Stimulated activated CD4-positive, alpha-beta T cell treated with anti-CD3 and anti-CD28 coated beads, Interleukin-15, amount 100 ng/mL, for 1 hour (primary cell): ENCODE data around the gene WTIP.
"Not testable (repeated sequence)": the region's sequence is repeated elsewhere in the genome, so short reads cannot be mapped to it uniquely, and the experiment has no call there.

Experiments
- DNase-seq, 2 donors: peaks; one replicate each; pipeline ENCODE4 v3.0.0-alpha.2; 2020; ENCODE audit warnings: low read depth in 1 of 2, low spot score in 1 of 2

Gene WTIP

GRCh38 chr19:34502582-34503411 lies 21.2 kb downstream of the WTIP start:
- DNase-seq: no peak

DNA sequence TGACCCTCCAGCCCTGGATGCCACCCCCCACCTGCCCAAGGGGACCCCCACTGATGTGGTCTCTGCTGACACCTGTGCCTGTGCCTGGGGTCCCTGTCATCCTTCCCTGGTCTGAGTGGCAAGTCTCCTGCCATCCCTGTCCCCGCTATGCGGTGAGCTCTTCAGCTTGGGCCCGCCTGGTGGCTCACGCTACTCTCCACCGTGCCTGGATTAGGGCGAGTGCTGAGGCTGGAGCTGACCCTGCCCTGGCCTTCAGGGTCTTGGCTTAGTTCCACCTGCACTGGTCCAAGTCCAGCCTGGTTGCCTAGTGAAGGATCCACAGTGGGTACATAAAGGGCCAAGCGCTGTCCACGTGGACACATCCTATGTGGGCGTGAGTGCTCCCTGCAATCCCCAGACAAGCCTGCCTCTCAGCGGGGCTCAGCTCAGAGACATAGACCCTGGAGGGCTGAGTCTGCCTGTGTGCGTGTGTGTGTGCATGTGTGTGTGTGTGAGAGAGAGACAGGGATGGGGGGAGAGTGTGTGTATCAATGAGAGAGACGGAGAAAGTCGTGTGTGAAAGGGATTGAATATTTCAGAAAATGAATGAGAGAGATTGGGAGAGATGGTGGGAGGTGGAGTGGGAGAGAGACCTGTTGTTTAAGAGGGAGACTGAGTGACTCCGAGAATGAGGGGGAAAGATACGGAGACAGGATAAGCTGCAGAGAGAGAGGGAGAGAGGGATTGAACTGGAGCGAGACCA lies 22.1 kb downstream of the WTIP start:
- no peak for DNase-seq

- no peak for DNase-seq
Measured at GRCh38 chr19:34504273-34504808, 22.8 kb downstream of the WTIP start.

DNA sequence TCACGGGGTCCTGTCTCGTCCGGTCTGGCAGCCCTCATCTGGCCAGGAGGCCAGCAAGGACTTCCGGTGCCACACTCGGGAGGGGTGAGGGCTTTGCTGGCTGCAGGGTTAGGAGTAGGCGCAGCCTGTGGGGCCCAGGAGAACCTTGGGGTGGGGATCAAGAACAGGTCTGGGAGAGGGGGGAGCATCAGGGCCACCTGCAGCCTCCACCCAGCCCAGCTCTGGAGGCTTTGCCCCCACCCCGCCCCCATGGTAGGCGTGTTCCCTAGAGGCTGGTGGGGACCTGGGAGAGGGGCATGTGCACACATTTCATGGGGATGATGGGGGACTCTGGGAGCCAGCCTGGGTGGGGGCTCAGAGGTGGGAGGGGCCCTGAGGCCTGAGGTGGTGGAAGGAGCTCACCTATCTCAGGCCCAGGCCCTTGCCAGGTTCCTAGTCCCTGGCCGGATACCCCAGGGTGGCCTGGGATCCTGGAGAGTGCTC lies 23.3 kb downstream of the WTIP start:
- no peak for DNase-seq

DNA sequence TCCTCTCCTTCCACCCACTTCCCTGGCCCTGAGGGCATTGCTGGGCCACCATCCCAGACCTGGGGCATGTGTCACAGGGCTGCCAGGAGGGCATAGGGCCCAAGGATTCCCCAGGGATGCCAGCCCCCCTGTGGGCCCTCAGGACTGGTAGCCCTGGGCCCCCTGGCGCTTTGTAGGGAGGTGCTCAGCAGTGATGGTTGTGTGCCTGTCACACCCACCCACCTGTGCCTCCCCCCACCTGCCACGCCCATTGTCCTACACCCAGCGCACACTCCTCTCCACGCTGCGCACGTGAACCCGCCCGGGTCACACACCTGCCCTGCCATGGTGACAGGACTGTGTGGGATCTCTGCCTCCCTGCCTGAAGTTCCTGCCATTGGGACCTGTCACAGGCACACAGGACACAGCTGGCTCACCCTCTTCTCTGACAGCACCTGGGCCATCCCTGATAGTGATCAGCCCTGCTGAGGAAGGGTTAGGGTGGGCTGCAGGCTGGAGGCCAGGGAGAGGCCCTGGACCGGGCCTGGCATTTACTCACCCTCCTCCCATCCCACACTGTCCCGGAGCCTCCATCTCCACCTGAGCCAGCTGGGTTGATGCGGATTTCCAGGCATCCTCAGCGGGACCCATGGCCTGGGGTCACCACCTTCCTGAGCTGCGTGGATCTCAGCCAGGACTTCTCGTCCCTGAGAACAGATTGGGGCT lies 23.9 kb downstream of the WTIP start:
- no peak for DNase-seq

DNA sequence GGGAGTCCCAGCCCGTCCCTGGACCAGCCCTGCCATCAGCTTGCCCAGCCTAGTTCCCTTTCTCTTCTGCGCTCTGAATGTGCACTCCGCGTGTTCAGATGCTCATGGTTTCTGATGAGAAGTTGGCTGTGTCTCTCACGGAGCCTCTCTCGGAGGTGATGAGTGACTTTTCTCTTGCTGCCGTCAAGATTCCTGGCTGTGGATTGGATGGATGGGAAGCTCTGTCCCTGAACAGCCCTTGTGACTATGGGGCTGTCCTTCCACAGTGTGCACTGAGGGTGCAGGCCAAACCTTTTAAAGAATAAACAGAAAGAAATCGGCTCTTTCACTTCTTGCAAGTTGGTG lies 24.4 kb downstream of the WTIP start:
- no peak for DNase-seq

- no peak for DNase-seq
Measured at GRCh38 chr19:34507414-34508067, 26.0 kb downstream of the WTIP start.

DNA sequence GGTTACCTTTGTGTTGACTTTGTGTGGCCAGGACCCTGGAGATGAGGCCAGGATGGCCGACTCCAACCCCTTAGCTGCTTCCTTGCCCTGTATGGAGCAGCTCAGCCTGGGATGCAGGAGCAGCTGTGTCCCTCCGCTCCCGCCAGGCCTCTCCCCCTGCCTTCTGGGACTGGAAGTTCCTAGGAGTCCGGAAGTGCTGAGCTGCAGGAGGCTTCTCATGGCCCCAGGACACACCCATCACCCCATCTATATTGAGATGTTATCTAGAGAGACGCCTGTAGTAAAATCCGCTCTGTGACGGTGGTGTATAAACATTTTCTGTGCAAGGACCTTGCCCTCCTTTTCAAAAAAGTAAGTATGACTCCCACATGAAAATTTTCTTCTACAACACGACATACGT lies 27.0 kb downstream of the WTIP start:
- no peak for DNase-seq

DNA sequence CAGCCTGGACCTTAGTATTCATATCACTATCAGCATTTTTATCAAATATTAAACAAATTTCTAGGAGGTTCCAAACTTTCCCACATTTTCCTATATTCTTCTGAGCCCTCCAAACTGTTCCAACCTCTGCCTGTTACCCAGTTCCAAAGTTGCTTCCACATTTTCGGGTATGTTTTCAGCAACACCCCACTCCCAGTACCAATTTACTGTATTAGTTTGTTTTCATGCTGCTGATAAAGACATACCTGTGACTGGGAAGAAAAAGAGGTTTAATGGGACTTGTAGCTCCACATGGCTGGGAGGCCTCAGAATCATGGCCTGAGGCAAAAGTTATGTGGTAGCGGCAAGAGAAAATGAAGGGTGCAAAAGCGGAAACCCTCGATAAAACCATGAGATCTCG lies 29.3 kb downstream of the WTIP start:
- not testable (repeated sequence) for DNase-seq

DNA sequence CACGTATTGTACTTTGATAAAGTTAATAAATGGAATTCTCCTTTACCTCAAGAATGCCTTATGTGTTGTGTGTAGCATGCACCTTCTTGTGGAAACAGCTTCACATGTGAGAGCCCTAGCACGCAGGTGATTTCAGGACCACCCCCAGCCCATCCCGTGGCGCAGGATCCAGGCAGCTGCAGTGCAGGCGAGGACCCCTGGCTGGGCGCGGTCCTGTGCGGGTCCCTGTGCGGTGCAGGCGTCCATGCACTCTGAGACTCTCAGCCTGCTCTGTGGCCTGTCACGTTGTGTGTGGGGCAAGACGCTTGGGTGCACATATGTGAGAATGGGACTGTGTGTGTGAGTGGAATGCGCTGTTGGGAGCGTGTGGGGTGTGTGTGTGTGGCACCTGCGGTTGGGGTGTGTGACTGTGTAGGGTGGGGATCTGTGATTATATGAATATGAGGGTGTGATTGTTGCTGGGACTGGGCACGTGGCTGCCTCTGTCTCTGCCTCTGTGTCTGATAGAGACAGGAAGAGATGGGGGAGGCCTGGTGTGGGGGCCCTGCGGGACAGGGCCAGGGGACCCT lies 30.8 kb downstream of the WTIP start:
- no peak for DNase-seq

GRCh38 chr19:34513767-34514166 lies 32.2 kb downstream of the WTIP start:
- no peak for DNase-seq

GRCh38 chr19:34519602-34520001 lies 38.0 kb downstream of the WTIP start:
- no peak for DNase-seq

DNA sequence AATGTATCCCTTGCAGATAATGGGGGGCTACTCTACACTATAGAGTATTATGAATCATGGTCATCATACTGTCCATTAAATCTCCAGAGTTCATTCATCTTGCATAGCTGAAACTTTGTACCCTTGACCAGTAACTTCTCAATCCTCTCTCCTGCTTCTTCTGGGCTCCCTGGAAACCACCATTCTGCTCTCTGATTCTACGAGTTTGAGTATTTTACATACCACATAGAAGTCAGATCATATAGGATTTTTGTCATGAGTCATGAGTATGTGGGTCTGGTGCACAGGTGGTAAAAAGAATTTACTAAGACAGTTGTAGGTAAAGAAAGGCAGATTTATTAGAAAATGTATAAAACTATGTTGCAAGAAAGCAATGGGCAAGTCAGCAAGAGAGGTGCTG lies 41.9 kb downstream of the WTIP start:
- no peak for DNase-seq

- no peak for DNase-seq
Measured at GRCh38 chr19:34525001-34525400, 43.4 kb downstream of the WTIP start.

DNA sequence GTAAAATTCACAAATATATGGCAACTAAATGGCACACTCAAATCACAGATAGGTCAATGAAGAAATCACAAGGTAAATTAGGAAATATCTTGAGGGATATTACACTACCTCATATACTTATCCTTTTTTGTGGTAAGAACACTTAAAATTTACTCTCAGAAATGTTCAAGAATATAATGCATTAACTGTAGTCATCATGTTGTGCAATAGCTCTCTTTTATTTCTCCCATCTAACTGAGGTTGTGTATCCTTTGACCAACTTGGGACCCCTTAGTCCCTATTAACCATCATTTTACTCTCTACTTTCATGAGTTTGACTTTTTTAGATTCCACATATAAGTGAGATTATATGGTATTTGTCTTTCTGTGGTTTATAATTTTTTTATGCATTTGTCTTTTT lies 52.6 kb downstream of the WTIP start:
- no peak for DNase-seq

GRCh38 chr19:34539396-34539795 lies 57.8 kb downstream of the WTIP start:
- DNase-seq: no peak

DNA sequence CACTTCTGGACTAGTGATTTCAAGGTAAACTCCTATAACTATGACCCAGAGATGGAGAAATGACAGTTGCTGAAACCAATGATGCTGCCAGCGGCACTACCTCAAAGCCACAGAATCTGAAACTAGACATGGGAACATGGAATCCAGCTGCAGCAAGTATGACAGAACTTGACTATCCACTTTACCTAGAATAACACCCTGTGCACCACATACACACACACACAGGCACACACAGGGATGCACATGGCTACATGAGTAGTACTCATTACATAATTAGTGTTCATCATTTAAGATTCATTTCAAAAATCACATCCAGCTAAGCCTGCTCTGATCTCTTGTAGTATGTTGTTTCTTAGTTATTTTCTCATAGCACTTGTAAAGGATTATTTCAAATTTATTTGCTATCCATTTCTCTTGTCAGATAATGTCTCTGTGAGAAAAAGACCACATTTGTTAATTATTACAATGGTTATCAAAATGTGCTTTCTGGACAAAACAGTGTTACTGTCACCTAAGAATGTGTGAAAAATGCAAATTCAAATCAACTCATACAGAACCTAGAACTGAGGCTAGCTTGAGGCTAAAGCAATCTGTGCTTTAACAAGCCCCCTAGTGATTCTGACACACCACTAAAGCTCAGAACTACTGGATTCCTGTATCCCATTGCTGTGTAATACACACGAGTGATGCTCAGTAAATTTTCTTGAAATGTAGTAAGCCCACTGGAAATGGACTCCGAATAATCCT lies 59.4 kb downstream of the WTIP start:
- no peak for DNase-seq

DNA sequence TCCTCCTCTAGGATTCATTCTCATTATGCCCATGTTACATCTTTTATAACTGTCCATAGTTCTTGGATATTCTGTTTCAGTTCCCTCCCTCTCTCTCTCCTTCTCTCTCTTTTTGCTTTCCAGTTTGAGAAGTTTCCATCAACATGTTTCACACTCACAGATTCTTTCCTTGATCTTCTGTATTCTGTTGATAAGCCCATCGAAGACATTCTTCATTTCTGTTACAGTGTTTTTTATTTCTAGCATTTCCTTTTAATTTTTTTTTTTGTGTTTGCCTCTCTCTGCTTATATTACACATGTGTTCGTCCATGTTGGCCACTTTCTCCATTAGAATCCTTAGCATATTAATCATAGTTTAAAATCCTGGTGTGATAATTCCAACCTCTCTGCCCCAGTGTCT lies 68.3 kb downstream of the WTIP start:
- no peak for DNase-seq

- no peak for DNase-seq
Measured at GRCh38 chr19:34555447-34555846, 73.9 kb downstream of the WTIP start.

DNA sequence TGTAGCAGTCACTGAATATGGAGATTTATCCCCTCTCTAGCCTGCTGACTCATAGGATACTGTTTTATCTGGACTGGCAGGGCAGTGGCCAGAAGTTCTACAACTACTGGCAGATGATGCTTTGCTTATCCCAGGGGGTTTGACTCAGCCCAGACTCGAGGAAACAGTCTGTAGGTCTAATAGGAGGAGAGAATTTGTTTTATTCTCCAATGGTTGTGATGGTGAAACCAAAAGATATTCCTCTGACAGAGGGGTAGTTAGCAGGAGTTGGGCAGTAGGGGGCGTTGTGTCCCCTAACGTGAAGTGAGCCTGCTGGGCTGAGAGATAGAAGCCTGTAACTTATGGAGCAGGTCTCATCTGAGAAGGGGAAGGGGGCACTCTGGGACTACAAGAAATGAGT lies 74.9 kb downstream of the WTIP start:
- no peak for DNase-seq
